Mesenchymal stem cell (in vitro differentiated cells and primary cell): ENCODE results near the gene PTPRN2.

ENCODE experiments used
- DNase-seq: peaks from one replicate; pipeline ENCODE4 v3.0.0-alpha.2; 2013
- H2AFZ ChIP-seq: one replicate; pipeline ENCODE4 v1.6.1; 2013; ENCODE audit warnings: low read depth, mild to moderate bottlenecking, control low read depth, inconsistent platforms, low read length, moderate library complexity
- H2AK5ac ChIP-seq: 2 replicates; pipeline ENCODE4 v1.6.1; 2013; ENCODE audit warnings: low read length, moderate library complexity, mild to moderate bottlenecking, inconsistent platforms; ENCODE audit not compliant: severe bottlenecking
- H2BK120ac ChIP-seq: one replicate; pipeline ENCODE4 v1.6.1; 2013; ENCODE audit warnings: low read depth, mild to moderate bottlenecking, inconsistent platforms, low read length, moderate library complexity
- H2BK12ac ChIP-seq, 2 experiments: one replicate each; pipeline ENCODE4 v1.6.1; 2013; ENCODE audit warnings: inconsistent platforms in 2 of 2, low read length in 2 of 2, mild to moderate bottlenecking in 2 of 2, moderate library complexity in 2 of 2, control low read depth in 1 of 2
- H2BK15ac ChIP-seq: one replicate; pipeline ENCODE4 v1.6.1; 2013; ENCODE audit warnings: mild to moderate bottlenecking, low read depth, inconsistent platforms; ENCODE audit not compliant: poor library complexity, severe bottlenecking
- H2BK5ac ChIP-seq: 2 replicates; pipeline ENCODE4 v1.6.1; 2013; ENCODE audit warnings: low read depth, mild to moderate bottlenecking, low read length, control low read depth, inconsistent platforms; ENCODE audit not compliant: poor library complexity, severe bottlenecking
- H3K14ac ChIP-seq, 2 experiments: one replicate each; pipeline ENCODE4 v1.6.1; 2013; ENCODE audit warnings: inconsistent platforms in 2 of 2, low read length in 2 of 2, control low read depth in 1 of 2, mild to moderate bottlenecking in 1 of 2, moderate library complexity in 1 of 2
- H3K18ac ChIP-seq, 2 experiments: one replicate each; pipeline ENCODE4 v1.6.1; 2013; ENCODE audit warnings: inconsistent platforms in 2 of 2, low read length in 2 of 2, control low read depth in 1 of 2, low read depth in 1 of 2, mild to moderate bottlenecking in 1 of 2
- H3K23ac ChIP-seq, 2 experiments: one replicate each; pipeline ENCODE4 v1.6.1; 2013; ENCODE audit warnings: inconsistent platforms in 2 of 2, low read length in 2 of 2, mild to moderate bottlenecking in 2 of 2, moderate library complexity in 2 of 2, control low read depth in 1 of 2
- H3K27ac ChIP-seq: 2 replicates; pipeline ENCODE4 v1.5.1; 2013; ENCODE audit warnings: mild to moderate bottlenecking, moderate library complexity, low read length, control low read depth, inconsistent platforms; ENCODE audit not compliant: poor library complexity, severe bottlenecking
- H3K27me3 ChIP-seq, 2 experiments: 2 replicates each; pipeline versions ENCODE4 v1.6.1 to v1.7.0; 2013; ENCODE audit warnings: low read length in 2 of 2, mild to moderate bottlenecking in 2 of 2, moderate library complexity in 2 of 2, control low read depth in 1 of 2, inconsistent platforms in 1 of 2; ENCODE audit not compliant: control insufficient read depth in 1 of 2, insufficient read depth in 1 of 2
- H3K36me3 ChIP-seq, 2 experiments: 2 replicates each; pipeline versions ENCODE4 v1.6.1 to v1.7.0; 2013; ENCODE audit warnings: low read length in 2 of 2, control low read depth in 1 of 2, inconsistent platforms in 1 of 2, low read depth in 1 of 2, mild to moderate bottlenecking in 1 of 2; ENCODE audit not compliant: insufficient read depth in 2 of 2, control insufficient read depth in 1 of 2
- H3K4ac ChIP-seq, 2 experiments: one replicate each; pipeline ENCODE4 v1.6.1; 2013; ENCODE audit warnings: inconsistent platforms in 2 of 2, low read length in 2 of 2, mild to moderate bottlenecking in 2 of 2, moderate library complexity in 2 of 2, control low read depth in 1 of 2, low read depth in 1 of 2
- H3K4me1 ChIP-seq: 2 replicates; pipeline ENCODE4 v1.6.1; 2013; ENCODE audit warnings: low read depth, low read length, control low read depth; ENCODE audit not compliant: control insufficient read depth, insufficient read depth
- H3K4me2 ChIP-seq: 2 replicates; pipeline ENCODE4 v1.6.1; 2013; ENCODE audit warnings: low read length, mild to moderate bottlenecking, inconsistent platforms; ENCODE audit not compliant: poor library complexity, severe bottlenecking
- H3K4me3 ChIP-seq, 2 experiments: 2 replicates each; pipeline versions ENCODE4 v1.5.1 to v1.7.0; 2013; ENCODE audit warnings: low read length in 2 of 2, mild to moderate bottlenecking in 2 of 2, control low read depth in 1 of 2, low read depth in 1 of 2; ENCODE audit not compliant: insufficient read depth in 1 of 2
- H3K79me1 ChIP-seq: replicated peaks from 2 replicates; pipeline ENCODE4 v1.6.1; 2013; ENCODE audit warnings: mild to moderate bottlenecking, control low read depth, low read length, inconsistent platforms; ENCODE audit not compliant: poor library complexity, severe bottlenecking
- H3K9ac ChIP-seq: 2 replicates; pipeline ENCODE4 v1.7.0; 2013; ENCODE audit warnings: mild to moderate bottlenecking, low read length, moderate library complexity
- H3K9me3 ChIP-seq: 2 replicates; pipeline ENCODE4 v1.7.0; 2013; ENCODE audit warnings: mild to moderate bottlenecking, low read length; ENCODE audit not compliant: control insufficient read depth
- H4K8ac ChIP-seq: one replicate; pipeline ENCODE4 v1.6.1; 2013; ENCODE audit warnings: inconsistent platforms, mild to moderate bottlenecking, low read length, moderate library complexity
- H4K91ac ChIP-seq: one replicate; pipeline ENCODE4 v1.6.1; 2013; ENCODE audit warnings: mild to moderate bottlenecking, low read length, inconsistent platforms
- WGBS: methylation state at CpG from one replicate; pipeline ENCODE4 v1.1.7; 2013; ENCODE audit warnings: mixed read lengths; 5-methylcytosine and 5-hydroxymethylcytosine counted together

The PTPRN2 gene

DNA sequence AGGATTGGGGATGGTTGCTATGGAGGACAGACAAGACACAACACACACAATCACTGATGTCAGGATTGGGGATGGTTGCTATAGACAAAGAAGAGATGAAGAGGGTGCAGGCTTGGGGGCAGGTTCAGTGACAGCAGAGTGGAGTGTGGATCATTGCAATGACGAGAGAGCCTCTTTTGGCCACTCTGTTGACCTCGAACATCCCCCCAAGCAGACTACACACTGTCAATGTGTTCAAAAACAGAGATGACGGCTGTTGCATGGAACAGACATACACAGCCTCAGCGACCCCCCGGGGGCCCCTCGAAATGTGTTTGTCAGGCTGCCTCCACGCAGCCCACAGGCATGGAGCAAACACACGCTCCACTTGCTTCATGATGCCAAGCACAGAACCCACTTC lies 133.0 kb downstream of the PTPRN2 start:
- no peak overlapping the region for H3K27ac ChIP-seq
- 75% methylated on average over 8 of the region's 8 CpGs for WGBS
- H2BK120ac ChIP-seq = no peak overlapping the region
- no peak overlapping the region for H2AFZ ChIP-seq
- no peak overlapping the region for H3K14ac ChIP-seq
- no peaks in the 10 kb centered on the region for H3K27me3 ChIP-seq
- no peak overlapping the region for H4K8ac ChIP-seq
- peaks cover 4% of the 10 kb centered on the region for H3K9me3 ChIP-seq
- H2BK5ac ChIP-seq = no peak overlapping the region
- no peak overlapping the region for H3K23ac ChIP-seq
- H3K79me1 ChIP-seq = no peaks in the 10 kb centered on the region
- H3K9ac ChIP-seq = no peak overlapping the region
- no peak overlapping the region for H3K4ac ChIP-seq
- no peak for DNase-seq
- no peak overlapping the region for H3K4me2 ChIP-seq
- H3K4me3 ChIP-seq = no peak overlapping the region
- no peak overlapping the region for H2AK5ac ChIP-seq
- no peaks in the 10 kb centered on the region for H3K4me1 ChIP-seq
- no peak overlapping the region for H2BK15ac ChIP-seq
- H2BK12ac ChIP-seq = no peak overlapping the region
- H3K36me3 ChIP-seq = peaks cover 0 to 3% of the 10 kb centered on the region in 2 experiments
- H3K18ac ChIP-seq = no peak overlapping the region
- H4K91ac ChIP-seq = no peak overlapping the region

- Histone ChIP-seq H3K9ac (no peak overlapping the region), H3K79me1 (no peaks in the 10 kb centered on the region), H2BK5ac (no peak overlapping the region), H3K4me3 (no peak overlapping the region), H3K23ac (no peak overlapping the region), H3K27me3 (no peaks in the 10 kb centered on the region), H4K91ac (no peak overlapping the region), H3K14ac (no peak overlapping the region), H3K4ac (no peak overlapping the region), H2BK12ac (no peak overlapping the region), H3K18ac (no peak overlapping the region), H2AK5ac (no peak overlapping the region), H3K4me1 (no peaks in the 10 kb centered on the region), H4K8ac (no peak overlapping the region), H3K27ac (no peak overlapping the region), H2AFZ (no peak overlapping the region), H2BK120ac (no peak overlapping the region), H3K9me3 (peaks cover 4% of the 10 kb centered on the region), H2BK15ac (no peak overlapping the region), H3K4me2 (no peak overlapping the region), H3K36me3 (peaks cover 0 to 3% of the 10 kb centered on the region in 2 experiments)
- WGBS = 74% methylated on average over 3 of the region's 9 CpGs
- no peak for DNase-seq
Observed at GRCh38 chr7:158453663-158454062, 134.0 kb downstream of the PTPRN2 start.

GRCh38 chr7:158452331-158452730 lies 135.3 kb downstream of the PTPRN2 start:
- H3K27ac ChIP-seq = no peak overlapping the region
- H3K9ac ChIP-seq = no peak overlapping the region
- DNase-seq = no peak
- H3K4me1 ChIP-seq = no peaks in the 10 kb centered on the region
- H4K8ac ChIP-seq = no peak overlapping the region
- H3K23ac ChIP-seq = no peak overlapping the region
- H2BK5ac ChIP-seq = no peak overlapping the region
- no peak overlapping the region for H2BK120ac ChIP-seq
- H2AFZ ChIP-seq = no peak overlapping the region
- no peak overlapping the region for H3K18ac ChIP-seq
- peaks cover 0 to 3% of the 10 kb centered on the region in 2 experiments for H3K36me3 ChIP-seq
- no peak overlapping the region for H2AK5ac ChIP-seq
- H4K91ac ChIP-seq = peak overlapping the region; percentile 15
- WGBS = 81% methylated on average over 7 of the region's 11 CpGs
- H3K9me3 ChIP-seq = peaks cover 4% of the 10 kb centered on the region
- no peaks in the 10 kb centered on the region for H3K79me1 ChIP-seq
- H3K4me2 ChIP-seq = no peak overlapping the region
- H3K4ac ChIP-seq = no peak overlapping the region
- no peaks in the 10 kb centered on the region for H3K27me3 ChIP-seq
- H2BK15ac ChIP-seq = no peak overlapping the region
- H2BK12ac ChIP-seq = no peak overlapping the region
- no peak overlapping the region for H3K14ac ChIP-seq
- H3K4me3 ChIP-seq = no peak overlapping the region

- H3K4ac ChIP-seq = no peak overlapping the region
- no peak overlapping the region for H4K8ac ChIP-seq
- H4K91ac ChIP-seq = no peak overlapping the region
- no peak overlapping the region for H3K27ac ChIP-seq
- H2BK5ac ChIP-seq = no peak overlapping the region
- H3K36me3 ChIP-seq = no peaks in the 10 kb centered on the region
- no peaks in the 10 kb centered on the region for H3K9me3 ChIP-seq
- no peak overlapping the region for H2BK12ac ChIP-seq
- no peak overlapping the region for H2BK120ac ChIP-seq
- no peak overlapping the region for H2AFZ ChIP-seq
- H3K4me1 ChIP-seq = no peaks in the 10 kb centered on the region
- no peak overlapping the region for H2BK15ac ChIP-seq
- no peak overlapping the region for H3K23ac ChIP-seq
- H3K9ac ChIP-seq = no peak overlapping the region
- no peaks in the 10 kb centered on the region for H3K79me1 ChIP-seq
- H3K4me3 ChIP-seq = no peak overlapping the region
- no peak overlapping the region for H3K18ac ChIP-seq
- H2AK5ac ChIP-seq = no peak overlapping the region
- no peak overlapping the region for H3K14ac ChIP-seq
- H3K27me3 ChIP-seq = no peaks in the 10 kb centered on the region
- WGBS = 87% methylated on average over 29 of the region's 29 CpGs
- H3K4me2 ChIP-seq = no peak overlapping the region
- DNase-seq = no peak
Observed at GRCh38 chr7:158450476-158451124, 137.0 kb downstream of the PTPRN2 start.
